ENCODE data around the gene SNRPB2.

SNRPB2 gene

DNA sequence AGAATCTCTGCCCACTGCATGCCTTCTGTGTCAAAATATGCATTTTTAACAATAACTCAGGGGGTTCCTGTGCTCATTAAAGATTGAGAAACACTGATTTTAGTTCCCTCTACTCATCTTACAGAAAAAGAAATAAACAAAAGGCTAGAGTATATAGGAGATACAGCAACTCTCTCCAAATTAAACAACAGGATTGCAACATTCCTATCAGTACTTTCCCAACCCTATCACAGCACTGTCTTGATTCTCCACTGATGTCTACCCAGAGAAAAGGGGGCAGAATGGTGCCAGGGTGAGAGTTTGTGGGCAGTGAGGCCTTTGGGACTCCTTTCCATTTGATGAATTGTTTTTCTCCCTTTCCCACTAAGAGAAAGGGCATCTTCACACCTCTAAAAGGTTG, 23.1 kb downstream of the SNRPB2 start:
- Mint-ChIP-seq H3K27me3 (no peaks in the 10 kb centered on the region), H3K9me3 (no peaks in the 10 kb centered on the region), H3K27ac (no peak overlapping the region), H3K36me3 (no peaks in the 10 kb centered on the region), H3K4me3 (no peak overlapping the region), H3K4me1 (no peaks in the 10 kb centered on the region)

- no peak overlapping the region for H3K27ac Mint-ChIP-seq
- no peaks in the 10 kb centered on the region for H3K9me3 Mint-ChIP-seq
- H3K4me3 Mint-ChIP-seq: no peak overlapping the region
- H3K27me3 Mint-ChIP-seq: no peaks in the 10 kb centered on the region
- H3K36me3 Mint-ChIP-seq: no peaks in the 10 kb centered on the region
- H3K4me1 Mint-ChIP-seq: no peaks in the 10 kb centered on the region
These were observed 28.8 kb downstream of the SNRPB2 start for GRCh38 chr20:16758454-16759180.

DNA sequence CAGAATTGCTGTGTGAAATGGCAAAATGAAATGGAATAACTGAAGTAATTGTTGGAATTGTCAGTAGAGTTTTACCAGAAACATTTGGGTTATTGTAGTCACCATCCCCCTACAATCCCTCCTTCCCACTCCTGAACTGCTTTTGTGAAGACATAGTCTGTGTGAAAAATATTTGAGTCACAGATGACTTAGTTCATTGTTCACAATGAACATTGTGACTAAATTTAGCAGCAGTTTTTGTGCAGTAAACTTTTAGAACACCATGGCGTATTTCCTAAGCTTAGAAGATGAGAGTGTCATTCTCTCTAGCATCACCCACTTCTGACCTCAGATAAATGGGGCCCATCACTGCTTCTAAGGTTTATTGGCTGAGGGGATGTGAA, 29.3 kb downstream of the SNRPB2 start:
- Mint-ChIP-seq H3K9me3 (no peaks in the 10 kb centered on the region), H3K27me3 (no peaks in the 10 kb centered on the region), H3K36me3 (no peaks in the 10 kb centered on the region), H3K27ac (no peak overlapping the region), H3K4me3 (no peak overlapping the region), H3K4me1 (no peaks in the 10 kb centered on the region)

DNA sequence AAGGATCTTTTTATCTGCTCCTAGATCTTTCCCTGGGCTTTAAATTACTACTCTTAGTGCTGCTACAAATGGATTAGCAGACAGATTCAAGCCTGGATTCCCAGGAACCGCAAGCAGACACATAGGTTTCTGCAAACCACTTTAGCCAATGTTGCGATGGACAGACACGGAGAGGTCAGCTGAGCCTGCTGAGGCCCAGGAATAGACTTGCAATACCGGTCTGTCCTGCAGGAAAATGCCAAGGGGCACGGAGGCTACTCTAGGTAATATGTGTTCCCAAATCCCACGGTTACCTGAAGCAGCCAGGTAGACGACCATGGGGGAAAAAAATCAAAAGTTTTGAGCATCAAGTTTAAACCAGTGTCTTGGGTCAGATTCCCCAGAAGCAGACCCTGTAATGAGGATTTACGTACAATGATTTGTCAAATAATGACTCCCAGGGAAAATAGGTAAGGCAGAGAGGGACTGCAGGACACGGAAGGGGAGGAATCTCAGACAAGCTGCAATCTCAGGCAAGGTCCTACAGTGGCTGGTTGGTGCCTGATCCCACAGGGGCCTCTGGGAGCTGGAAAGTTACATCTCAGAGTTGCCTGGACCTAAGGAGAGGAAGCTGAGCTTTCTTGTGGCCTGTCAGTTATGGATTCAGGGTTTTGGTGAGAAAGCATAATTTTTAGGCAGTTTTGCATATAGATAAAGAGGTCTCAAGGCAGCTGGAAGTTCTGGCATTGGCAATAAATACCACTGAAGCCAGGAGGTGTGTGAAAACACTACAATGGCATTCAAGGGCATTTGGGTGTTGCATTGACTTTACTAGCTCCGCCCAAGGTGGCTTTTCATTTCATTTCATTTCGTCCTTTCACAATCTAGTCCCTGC, 30.8 kb downstream of the SNRPB2 start:
- H3K27me3 Mint-ChIP-seq: no peaks in the 10 kb centered on the region
- no peak overlapping the region for H3K27ac Mint-ChIP-seq
- H3K36me3 Mint-ChIP-seq: no peaks in the 10 kb centered on the region

DNA sequence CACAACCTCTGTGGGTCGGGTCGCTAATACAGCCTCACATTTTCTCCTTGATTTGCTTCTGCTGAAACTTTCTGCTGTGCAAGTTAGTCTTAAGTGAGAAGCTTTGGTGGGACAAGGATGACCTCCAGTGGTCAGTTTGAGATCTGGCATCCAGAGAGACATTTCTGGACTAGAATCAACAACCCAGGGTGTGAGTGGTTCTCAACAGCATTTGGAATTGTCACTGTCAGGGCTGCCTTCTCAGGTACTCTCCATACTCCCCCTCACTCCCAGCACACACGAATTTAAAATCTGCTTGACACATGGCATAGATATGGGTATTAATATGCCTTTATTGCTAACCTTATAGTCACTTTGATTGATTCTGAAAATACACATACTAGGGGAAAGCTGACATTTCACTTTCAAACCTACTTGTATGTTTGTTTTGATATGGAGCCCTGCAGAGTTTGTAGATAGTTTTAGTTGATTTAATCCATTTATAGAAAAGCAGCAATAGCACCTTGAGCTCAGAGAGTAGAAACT, 31.5 kb downstream of the SNRPB2 start:
- Mint-ChIP-seq H3K9me3 (no peaks in the 10 kb centered on the region), H3K27ac (no peak overlapping the region)

More for the DNA sequence above, 30.8 kb downstream of the SNRPB2 start:
- Mint-ChIP-seq H3K4me1 (no peaks in the 10 kb centered on the region), H3K4me3 (no peak overlapping the region), H3K9me3 (no peaks in the 10 kb centered on the region)

GRCh38 chr20:16764560-16764959, 34.7 kb downstream of the SNRPB2 start:
- Mint-ChIP-seq H3K9me3 (no peaks in the 10 kb centered on the region), H3K4me1 (no peaks in the 10 kb centered on the region), H3K27ac (no peak overlapping the region), H3K27me3 (peaks cover 8% of the 10 kb centered on the region), H3K36me3 (no peaks in the 10 kb centered on the region), H3K4me3 (no peak overlapping the region)

More for the DNA sequence above, 31.5 kb downstream of the SNRPB2 start:
- peaks cover 4% of the 10 kb centered on the region for H3K27me3 Mint-ChIP-seq
- no peak overlapping the region for H3K4me3 Mint-ChIP-seq
- H3K36me3 Mint-ChIP-seq: no peaks in the 10 kb centered on the region
- H3K4me1 Mint-ChIP-seq: no peaks in the 10 kb centered on the region

GRCh38 chr20:16771213-16771612, 41.4 kb downstream of the SNRPB2 start:
- Mint-ChIP-seq H3K4me3 (no peak overlapping the region), H3K36me3 (peaks cover 4% of the 10 kb centered on the region), H3K4me1 (no peaks in the 10 kb centered on the region), H3K27me3 (peaks cover 9% of the 10 kb centered on the region), H3K27ac (no peak overlapping the region), H3K9me3 (peaks cover 4% of the 10 kb centered on the region)

GRCh38 chr20:16775961-16776360, 46.1 kb downstream of the SNRPB2 start:
- H3K4me3 Mint-ChIP-seq: no peak overlapping the region
- peaks cover 4% of the 10 kb centered on the region for H3K9me3 Mint-ChIP-seq
- no peaks in the 10 kb centered on the region for H3K4me1 Mint-ChIP-seq
- H3K27ac Mint-ChIP-seq: no peak overlapping the region
- peaks cover 5% of the 10 kb centered on the region for H3K27me3 Mint-ChIP-seq
- H3K36me3 Mint-ChIP-seq: peaks cover 4% of the 10 kb centered on the region

- Mint-ChIP-seq H3K4me3 (no peak overlapping the region), H3K27me3 (peaks cover 5% of the 10 kb centered on the region), H3K36me3 (peaks cover 4% of the 10 kb centered on the region), H3K4me1 (no peaks in the 10 kb centered on the region), H3K27ac (no peak overlapping the region), H3K9me3 (peaks cover 4% of the 10 kb centered on the region)
These were observed 47.3 kb downstream of the SNRPB2 start for GRCh38 chr20:16777126-16777525.

DNA sequence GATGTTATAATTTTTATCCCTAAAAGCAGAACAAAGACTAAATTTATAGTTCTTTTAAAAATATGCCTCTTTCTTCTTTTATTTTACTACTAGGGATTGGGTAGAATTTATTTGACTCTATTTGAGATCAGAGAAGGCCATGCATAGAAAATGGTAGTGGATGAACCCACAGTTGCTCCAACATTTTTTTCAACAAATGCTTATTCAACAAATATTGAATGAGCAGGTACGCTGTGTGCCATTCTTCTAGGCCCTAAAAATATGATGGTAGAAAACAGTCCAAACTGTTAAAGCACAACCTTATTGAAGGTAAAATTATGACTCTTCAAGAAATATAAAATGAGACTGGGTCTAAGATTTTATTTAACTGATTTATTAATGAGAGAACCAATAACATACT, 48.3 kb downstream of the SNRPB2 start:
- Mint-ChIP-seq H3K9me3 (peaks cover 14% of the 10 kb centered on the region), H3K4me3 (no peak overlapping the region)

GRCh38 chr20:16781496-16781895, 51.7 kb downstream of the SNRPB2 start:
- Mint-ChIP-seq H3K36me3 (no peaks in the 10 kb centered on the region), H3K27ac (no peak overlapping the region), H3K4me3 (no peak overlapping the region), H3K4me1 (no peaks in the 10 kb centered on the region), H3K9me3 (peaks cover 9% of the 10 kb centered on the region), H3K27me3 (peaks cover 11% of the 10 kb centered on the region)

More for the DNA sequence above, 48.3 kb downstream of the SNRPB2 start:
- no peaks in the 10 kb centered on the region for H3K4me1 Mint-ChIP-seq
- H3K27ac Mint-ChIP-seq: no peak overlapping the region
- peaks cover 9% of the 10 kb centered on the region for H3K27me3 Mint-ChIP-seq
- peaks cover 2% of the 10 kb centered on the region for H3K36me3 Mint-ChIP-seq

- Mint-ChIP-seq H3K27me3 (peaks cover 24% of the 10 kb centered on the region), H3K27ac (no peak overlapping the region), H3K36me3 (no peaks in the 10 kb centered on the region), H3K4me1 (no peaks in the 10 kb centered on the region), H3K4me3 (no peak overlapping the region), H3K9me3 (peaks cover 9% of the 10 kb centered on the region)
These were observed 55.4 kb downstream of the SNRPB2 start for GRCh38 chr20:16785226-16785625.
